Superior temporal gyrus (tissue), 1 donor: ENCODE results near the gene BRWD1.
"Not testable (repeated sequence)": the region's sequence is repeated elsewhere in the genome, so short reads cannot be mapped to it uniquely, and the experiment has no call there.

Experiments used
- DNase-seq: peaks from one replicate; pipeline ENCODE4 v3.0.0-alpha.2; 2016; ENCODE audit errors: extremely low spot score

Gene BRWD1

DNA sequence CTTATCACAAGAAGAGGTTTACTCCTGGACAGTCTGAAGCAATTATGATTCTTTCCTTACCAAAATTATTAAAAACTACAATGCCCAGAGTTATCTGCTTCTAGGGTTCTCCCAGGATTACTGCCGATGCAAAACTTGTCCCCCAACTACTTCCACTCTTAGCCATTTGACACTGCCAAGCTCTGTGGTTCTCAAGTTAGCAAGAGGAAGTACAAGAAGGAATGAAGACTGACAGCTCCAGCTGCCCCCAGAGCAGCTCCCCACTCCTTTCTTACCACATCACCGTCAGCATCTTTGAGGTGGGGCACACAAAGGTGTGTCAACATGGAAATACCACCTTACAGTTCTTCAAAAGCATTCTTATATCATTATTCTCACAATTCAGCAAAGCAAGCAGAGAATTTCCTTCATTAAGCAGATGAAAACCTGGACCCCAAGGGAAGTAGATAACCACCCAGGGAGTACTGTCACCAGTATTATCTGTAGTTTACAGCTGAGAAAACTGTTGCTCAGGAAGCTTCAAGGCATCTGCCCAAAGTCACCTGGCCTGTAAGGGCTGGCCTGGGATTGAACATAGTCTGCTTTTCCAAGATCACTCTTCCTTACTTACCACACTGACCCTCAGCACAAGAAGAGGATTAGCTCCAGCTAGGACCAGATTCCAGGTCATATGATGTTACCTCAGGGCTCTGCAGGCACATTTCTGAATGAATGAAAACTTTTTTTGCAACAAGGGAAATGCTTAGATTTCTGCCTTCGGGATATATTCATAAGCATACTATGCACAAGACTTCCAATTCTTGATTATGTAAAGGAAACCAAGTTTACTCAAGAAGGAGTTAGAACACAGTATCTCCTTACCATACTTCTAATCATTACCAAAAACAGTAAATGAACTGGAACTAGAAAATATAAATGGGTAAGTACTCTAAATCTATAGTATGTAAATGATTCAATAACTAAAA, 139.4 kb downstream of the BRWD1 start:
- DNase-seq, result no peak

DNA sequence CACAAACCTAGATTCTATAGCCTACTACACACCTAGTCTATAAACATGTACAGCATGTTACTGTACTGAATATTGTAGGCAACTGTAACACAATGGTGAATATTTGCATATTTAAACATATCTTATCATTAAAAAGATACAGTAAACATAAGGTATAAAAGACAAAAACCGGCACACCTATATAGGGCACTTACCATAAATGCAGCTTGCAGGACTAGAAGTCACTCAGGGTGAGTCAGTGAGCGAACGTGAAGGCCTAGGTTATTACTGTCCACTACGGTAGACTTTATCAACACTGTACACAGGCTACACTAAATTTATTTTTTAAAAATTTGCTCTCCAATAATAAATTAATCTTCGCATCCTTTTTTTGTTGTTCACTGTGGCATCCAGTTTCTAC, 143.5 kb downstream of the BRWD1 start:
- DNase-seq, result no peak

DNA sequence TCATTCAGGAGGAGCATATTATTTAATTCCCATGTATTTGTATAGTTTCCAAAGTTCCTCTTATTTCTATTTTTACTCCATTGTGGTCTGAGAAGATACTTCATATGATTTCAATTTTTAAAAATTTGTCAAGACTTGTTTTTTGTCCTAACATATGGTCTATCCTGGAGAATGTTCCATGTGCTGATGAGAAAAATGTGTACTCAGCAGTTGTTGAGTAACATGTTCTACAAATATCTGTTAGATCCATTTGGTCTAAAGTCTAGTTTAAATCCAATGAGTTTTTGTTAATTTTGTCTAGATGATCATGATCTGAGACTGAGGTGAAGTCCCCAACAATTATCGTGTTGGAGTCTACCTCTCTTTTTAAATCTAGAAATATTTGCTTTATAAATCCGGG, 144.6 kb downstream of the BRWD1 start:
- no peak for DNase-seq

DNA sequence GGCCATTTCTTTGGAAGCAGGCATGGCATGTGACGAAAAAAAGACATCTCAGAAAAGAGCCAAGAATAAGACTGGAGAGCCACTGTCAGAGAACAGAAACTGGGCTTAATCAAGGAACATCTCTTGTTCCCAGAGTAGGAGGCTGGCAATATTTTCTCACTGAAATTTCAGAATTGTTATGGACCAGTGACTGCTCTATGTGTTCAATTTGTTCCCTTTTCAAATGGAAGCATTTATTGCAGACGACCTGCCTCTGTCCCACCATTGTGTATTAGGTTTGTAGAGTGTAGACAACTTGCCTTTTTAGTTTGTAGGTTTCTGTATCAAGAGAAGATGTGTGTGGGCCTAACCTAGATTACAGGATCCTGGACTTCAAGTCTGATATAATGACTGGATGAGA, 148.9 kb downstream of the BRWD1 start:
- no peak for DNase-seq

DNA sequence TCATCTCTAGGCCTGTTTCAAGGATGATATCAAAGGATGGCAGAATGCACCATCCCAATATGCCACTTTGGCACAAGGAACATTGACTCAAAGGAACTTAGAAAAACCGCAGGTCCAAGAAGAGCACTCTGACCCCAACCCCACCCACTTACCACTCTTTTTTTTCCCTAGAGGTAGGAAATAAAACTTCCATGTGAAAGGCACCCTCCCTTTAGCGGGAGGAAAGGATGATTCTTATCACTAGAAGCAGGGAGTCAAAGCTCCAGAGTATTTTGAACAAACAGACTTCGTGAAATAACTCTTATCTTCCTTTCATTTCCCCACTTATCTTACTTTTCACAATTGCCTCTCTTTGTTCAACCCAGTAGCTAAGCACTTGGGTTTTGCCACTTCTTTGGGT, 152.4 kb downstream of the BRWD1 start:
- DNase-seq, result no peak

DNA sequence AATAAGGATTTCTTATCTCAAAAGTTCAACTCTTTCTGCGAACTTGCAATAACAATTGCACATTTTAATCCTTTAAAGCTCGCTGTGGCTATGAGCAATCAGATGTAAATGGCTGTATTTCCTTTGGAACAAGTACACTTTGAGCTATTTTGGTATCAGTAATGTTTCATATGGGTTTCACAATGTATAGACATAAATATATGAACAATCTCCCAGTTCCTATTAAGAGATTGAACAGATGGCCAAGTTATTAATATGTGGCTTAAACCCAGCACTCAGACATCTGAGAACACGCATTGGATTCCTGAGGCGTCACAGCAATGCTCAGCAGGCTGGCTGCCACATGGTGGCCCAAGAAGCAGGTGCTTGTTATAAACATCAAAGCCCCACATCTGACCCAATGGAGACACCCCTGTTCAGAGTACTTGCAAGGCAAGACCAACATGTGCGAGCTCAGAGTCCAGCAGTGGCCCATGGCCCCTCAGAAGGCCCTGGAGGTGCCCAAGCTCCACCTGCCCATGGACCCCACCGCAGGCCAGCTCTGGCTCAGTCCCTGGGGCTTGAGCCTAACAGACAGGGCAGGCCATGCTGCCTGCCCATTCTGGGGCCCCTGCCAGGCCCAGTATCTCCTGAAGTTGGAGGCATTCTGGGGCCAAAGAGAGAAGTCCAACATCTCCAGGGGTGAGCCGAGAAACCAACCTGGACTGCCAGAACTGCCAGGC, 153.9 kb downstream of the BRWD1 start:
- no peak for DNase-seq

DNA sequence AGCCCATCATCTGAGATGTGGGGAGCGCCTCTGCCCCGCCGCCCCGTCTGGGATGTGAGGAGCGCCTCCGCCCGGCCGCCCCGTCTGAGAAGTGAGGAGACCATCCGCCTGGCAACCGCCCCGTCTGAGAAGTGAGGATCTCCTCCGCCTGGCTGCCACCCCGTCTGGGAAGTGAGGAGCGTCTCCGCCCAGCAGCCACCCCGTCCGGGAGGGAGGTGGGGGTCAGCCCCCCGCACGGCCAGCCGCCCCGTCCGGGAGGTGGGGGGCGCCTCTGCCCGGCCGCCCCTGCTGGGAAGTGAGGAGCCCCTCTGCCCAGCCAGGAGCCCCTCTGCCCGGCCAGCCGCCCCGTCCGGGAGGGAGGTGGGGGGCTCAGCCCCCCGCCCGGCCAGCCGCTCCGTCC, 156.2 kb downstream of the BRWD1 start:
- DNase-seq, result not testable (repeated sequence)

DNA sequence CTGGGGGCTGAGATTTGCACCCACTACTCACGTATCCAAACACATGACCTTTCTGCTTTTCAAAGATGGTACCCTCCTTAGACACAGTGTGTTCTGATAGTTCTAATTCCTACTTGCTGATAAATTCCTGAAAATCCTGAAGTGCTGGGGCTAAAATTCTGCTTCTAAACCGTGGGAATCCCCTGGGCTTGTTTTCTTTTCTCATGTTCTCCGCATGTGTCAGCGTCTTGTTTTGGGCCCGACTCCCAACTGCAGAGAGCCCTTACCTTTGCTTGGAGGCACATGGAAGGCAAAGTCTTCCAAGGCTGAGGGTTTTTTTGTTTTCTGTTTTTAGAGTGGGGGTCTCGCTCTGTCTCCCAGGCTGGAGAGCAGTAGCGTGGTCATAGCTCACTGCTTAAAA, 157.4 kb downstream of the BRWD1 start:
- DNase-seq, result no peak

DNA sequence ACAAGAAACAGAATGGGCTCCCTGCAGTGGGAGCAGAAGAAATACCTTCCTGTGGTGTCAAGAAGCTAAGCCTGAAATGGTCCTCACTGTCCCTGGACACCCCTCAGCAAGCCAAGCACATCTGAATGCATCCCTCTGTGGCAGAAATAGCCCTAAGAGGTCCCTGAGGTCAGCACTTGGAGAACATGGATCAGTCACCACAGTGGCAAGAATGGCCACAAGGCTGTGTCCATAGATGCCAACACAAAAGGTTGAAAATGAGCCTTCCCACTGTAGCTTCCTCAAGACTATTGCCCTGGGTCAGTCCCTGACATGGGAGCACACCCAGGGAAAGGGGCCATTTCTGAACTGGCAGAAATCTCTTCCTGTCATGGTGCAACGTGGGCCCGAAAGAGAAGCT, 157.9 kb downstream of the BRWD1 start:
- DNase-seq, result no peak

DNA sequence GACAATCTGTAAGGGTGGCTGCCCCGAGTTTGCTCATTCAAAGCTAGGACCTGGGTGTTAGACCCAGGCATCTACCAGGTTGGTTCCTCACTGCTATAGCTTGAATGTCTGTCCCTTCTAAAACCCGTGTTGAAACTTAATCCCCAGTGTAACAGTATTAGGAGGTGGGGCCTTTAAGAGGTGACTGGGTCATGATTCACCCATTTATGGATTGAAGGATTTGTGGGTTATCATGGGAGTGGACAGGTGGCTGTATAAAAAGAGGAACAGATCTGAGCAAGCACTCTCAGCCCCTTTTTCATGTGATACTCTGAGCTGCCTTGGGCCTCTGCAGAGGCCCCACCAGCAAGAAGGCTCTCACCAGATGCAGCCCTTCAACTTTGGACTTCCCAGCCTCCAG, 159.6 kb downstream of the BRWD1 start:
- DNase-seq, result no peak

DNA sequence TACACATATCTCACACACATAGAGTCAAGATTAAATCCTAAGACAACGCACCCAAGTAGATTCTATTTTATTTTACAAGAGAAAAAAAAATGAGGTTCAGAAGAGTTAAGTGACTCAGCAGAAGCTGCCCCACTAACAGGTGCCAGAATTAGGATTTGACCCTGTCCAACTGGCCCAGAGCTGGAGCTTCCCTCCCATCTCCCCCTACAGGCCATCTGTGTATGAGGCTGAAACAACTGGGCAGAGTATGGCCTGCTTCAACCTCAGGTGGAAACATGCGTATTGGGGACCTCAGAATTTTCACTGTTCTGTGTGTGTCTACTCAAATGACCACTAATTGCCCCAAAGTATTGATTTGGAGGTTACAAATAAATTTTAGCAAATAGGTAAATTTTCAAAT, 160.1 kb downstream of the BRWD1 start:
- no peak for DNase-seq

DNA sequence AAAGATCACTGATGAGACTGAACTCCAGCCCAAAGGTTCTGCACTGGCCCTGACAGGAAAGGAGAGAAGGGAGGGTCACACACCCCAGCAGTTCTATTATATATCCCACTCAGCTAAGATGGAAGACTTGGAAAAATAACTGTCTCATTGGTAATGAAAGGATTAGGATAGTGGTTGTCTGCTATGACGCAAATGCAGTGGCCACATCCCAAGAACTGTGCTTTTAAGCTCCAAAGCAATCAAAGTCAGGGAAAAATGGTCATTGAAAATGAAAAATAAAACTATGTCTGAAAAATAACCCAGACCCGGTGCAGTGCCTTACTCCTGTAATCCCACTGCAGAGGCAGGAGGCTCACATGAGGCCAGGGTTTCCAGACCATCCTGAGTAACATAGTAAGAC, 161.2 kb downstream of the BRWD1 start:
- DNase-seq, result no peak

DNA sequence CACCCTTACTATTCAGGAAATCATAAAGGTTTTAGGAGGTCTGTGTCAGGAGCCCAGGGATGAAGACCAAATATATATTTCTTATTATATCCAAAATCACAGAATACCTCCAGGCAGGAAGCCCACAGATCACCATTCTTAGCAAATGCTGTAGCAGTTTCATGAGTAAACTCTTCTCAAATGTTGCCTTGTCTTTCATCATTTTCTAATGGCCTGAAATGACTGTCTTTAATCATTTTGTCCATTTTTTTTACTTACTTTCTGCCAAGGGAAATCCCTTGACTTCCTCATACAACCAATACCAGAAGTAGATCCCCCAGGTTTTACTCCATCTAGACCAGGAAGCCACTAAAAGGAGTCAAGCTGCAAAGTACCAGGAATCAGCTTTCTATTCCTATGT, 162.6 kb downstream of the BRWD1 start:
- DNase-seq, result no peak

DNA sequence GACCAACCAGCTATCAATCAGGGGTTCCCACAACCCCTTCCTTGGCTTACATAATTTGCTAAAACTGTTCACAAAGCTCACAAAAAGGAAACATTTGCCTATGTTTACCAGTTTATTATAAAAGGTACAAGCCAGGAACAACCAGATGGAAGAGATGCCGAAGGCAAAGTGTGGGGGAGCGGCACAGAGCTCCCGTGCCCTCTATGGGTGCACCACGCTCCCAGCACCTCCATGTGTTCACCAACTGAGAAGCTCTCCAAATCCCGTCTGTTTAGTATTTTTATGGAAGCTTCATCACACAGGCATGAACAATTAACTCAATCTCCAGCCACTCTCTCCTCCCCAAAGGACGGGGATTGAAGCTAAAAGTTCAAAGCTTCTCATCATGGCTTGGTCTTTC, 163.1 kb downstream of the BRWD1 start:
- DNase-seq, result no peak

DNA sequence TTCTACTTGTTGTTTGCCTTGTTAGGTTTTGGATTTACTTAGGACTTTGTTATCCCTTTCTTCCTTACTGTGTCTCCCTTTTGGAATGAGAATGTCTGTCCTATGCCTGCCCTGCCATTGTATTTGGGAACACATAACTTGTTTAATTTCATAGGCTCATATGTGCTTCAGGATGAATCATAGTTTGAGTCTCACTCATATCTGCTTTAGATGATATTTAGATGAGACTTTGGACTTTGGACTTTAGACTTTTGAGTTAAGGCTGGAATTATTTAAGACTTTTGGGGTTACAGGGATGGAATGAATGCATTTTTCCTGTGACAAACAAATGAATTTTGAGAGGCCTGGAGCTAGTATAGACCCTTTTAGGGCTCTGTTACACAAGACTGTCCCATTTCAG, 163.6 kb downstream of the BRWD1 start:
- no peak for DNase-seq

DNA sequence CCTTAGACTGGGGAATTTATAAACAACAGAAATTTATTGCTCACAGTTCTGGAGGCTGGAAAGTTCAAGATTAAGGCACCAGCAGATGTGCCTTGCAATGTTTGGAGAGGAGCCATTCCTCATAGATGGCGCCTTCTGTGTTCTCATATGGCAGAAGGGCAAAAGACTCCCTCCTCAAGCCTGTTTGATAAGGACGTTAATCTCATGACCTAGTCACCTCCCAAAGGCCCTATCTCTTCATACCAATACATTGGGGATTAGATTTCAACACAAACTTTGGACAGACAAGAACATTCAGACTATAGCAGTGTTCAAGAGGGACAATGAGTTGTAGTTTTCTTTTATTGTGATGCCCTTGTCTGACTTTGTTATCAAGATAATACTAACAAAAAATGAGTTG, 164.5 kb downstream of the BRWD1 start:
- no peak for DNase-seq

DNA sequence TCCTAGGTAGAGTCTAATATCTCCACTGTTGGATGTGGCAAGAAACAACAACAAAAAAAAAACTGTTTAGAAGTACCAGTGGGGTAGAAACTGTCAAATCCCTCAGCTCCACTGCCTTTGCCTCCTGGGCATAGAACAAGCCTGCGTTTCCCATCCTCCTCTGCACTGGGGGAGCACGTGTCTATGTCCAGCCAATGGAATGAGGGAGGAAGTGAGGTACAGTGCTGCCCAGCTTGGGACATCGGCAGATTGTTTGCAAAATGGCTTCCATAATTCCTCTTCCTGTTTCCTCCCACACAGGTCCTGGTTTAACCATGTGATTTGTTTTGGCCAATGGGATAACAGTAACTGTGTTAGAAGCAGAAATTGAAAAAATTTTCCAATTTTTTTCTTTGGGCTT, 169.2 kb downstream of the BRWD1 start:
- no peak for DNase-seq

DNA sequence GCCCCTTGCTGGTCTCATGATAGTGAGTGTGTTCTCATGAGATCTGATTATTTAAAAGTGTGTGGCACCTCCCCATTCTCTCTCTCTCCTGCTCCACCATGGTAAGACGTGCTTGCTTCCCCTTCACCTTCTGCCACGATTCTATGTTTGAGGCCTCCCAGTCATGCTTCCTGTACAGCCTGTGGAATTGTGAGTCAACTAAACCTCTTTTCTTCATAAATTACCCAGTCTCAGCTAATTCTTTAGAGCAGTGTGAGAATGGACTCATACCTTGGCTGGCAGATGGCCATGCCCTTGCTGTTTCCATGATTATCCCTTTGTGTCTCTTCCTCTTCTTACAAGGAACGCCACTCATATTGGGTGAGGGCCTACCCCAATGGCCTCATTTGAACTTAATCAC, 170.5 kb downstream of the BRWD1 start:
- DNase-seq, result no peak

DNA sequence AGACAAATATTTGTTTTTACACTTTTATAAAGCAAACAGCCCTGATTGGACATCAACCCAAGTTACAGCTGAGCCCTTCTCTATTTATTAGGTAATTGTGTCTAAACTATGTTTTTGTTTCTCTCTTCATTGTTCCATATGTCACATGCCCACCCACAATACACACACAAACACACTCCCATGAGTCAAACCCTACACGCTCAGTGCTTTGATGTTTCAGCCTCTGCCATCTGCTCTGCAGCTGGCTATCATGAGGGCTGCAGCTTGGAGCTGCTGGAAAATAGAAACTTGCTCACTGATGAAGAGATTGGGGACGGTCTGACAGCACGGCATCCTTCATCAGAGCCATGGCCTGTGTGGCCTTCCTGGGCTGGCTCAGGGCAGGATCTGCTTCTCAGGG, 171.9 kb downstream of the BRWD1 start:
- no peak for DNase-seq

DNA sequence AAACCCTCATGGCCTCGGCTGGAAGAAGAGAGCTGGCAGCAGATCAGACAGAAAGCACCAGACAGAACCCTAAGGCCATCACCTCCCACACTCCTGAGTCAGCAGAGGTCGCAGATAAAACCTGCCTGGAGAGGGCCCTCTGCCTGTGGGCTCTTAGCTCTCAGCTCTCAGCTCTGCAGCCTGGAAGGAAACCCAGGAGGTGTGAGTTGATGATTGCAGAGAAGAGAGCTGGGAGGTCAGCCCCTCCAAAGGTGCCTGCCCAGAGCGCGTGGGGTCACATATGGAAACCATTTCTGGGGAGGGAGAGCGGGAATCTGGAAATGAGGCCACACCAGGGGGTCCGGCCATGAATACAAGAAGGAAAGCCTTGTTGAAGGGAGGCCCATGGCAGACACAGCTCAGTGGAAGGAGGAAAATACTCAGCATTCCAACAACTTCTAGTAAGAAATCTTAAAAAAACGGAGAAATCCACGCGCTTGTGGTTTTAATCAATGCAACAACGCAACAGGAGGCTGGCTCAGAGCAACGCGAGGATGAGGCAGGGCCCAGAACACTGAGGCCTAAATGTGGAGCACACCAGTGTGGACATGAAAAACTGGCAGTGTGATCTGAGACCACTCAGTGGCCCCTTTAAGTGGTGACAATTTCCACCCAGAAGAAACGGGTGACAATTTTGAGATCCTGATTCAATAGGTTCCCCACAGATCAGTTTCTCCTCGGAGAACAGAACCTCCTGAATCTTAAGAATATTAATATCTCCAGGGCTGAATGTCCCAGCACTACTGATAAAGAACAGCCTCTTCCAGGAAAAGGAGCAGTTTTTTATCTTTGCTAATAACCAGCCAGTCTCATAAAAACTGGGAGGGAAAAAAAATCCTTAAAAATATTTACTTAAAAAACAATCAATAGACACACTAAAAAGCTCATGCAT, 175.9 kb downstream of the BRWD1 start:
- no peak for DNase-seq

DNA sequence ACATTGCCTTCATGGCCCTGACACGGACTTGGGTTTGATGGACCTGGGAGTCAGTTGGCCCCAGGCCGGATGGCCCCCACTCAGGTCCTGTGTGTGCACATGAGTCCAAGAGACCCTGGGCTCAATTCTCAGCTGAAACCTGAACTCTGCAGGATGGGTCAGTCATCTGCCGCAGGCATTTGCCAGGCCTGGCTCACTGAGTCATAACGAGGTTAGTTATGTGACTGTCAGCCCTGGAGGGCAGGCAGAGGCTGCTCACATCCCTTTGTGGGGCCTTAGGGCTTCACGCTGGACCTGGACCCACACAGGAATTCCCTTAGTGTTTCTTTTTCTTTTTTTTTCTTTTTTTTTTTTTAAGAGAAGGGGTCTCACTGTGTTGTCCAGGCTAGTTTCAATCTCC, 176.7 kb downstream of the BRWD1 start:
- no peak for DNase-seq

DNA sequence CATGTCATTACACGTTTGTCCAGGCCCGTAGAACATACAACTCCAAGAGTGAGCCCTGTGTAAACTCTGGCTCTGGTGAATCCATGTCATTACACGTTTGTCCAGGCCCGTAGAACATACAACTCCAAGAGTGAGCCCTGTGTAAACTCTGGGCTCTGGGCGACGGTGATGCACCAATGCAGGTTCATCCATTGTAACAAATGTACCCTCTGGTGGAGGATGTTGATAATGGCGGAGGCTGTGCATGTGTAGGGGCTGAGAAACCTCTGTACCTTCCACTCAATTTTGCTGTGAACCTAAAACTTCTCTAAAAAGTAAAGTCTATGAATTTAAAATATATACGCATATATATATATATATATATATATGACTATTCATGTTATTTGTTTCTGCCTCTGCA, 177.3 kb downstream of the BRWD1 start:
- DNase-seq, result not testable (repeated sequence)
